Measurements from ENCODE around the gene MAGEB16. TPM values are rescaled to one million over a fixed set of nuclear protein-coding genes. Genes with fewer than 3 reads are reported as not detected.

MAGEB16 gene
- polyA plus RNA-seq, 3 donors, result not detected

DNA sequence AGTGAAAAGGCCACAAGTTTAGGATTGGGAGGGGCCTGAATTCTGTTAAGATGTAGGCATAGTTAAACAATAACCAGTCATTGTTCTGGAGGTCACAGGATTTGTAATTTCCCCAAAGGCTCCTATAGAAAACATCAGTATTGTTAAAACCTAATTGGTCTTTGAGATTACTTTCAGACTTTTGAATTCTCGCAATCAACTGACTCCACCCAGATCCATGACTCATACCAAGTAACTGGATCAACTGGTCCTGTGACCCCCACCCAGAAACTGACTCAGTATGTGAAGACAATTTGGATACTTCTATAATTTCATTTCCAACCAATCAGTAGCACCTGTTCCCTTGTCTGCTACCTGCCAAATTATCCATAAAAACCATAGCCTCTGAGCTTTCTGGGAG lies 28.4 kb downstream of the MAGEB16 start:
- Histone ChIP-seq H3K79me2 (ENCODE audit: insufficient read depth, low read length) (no peaks in the 10 kb centered on the region), H3K4me2 (replicated peaks; ENCODE audit: extremely low read depth, low read length, poor library complexity, severe bottlenecking) (no peak overlapping the region), H3K4me3 (replicated peaks in 1 of 3; ENCODE audit: low read depth in 2 of 3, low read length in 3 of 3) (no peak overlapping the region), H2AFZ (ENCODE audit: insufficient read depth, low read depth, low read length, poor library complexity, severe bottlenecking) (no peak overlapping the region), H3K4me1 (ENCODE audit: control insufficient read depth in 1 of 2, insufficient read depth in 2 of 2, low read length in 2 of 2) (no peaks in the 10 kb centered on the region), H3K27ac (ENCODE audit: low read depth in 1 of 2, low read length in 2 of 2) (no peak overlapping the region), H4K20me1 (ENCODE audit: insufficient read depth, low read length) (no peaks in the 10 kb centered on the region), H3K9ac (ENCODE audit: insufficient read depth, low read length, poor library complexity, severe bottlenecking) (no peak overlapping the region), H3K9me3 (replicated peaks in 1 of 2; ENCODE audit: control insufficient read depth in 1 of 2, insufficient read depth in 1 of 2, low read length in 2 of 2) (no peaks in the 10 kb centered on the region), H3K27me3 (ENCODE audit: control insufficient read depth in 2 of 2, insufficient read depth in 2 of 2, low read length in 2 of 2) (no peaks in the 10 kb centered on the region), H3K36me3 (replicated peaks in 1 of 2; ENCODE audit: control insufficient read depth in 1 of 2, insufficient read depth in 2 of 2, low read length in 2 of 2) (no peaks in the 10 kb centered on the region)
- Mint-ChIP-seq H3K36me3 (no peaks in the 10 kb centered on the region), H3K4me3 (no peak overlapping the region), H3K9me3 (peaks cover 0 to 2% (median under 1%) of the 10 kb centered on the region in 7 donors), H3K4me1 (no peaks in the 10 kb centered on the region), H3K27ac (no peak overlapping the region), H3K27me3 (ENCODE audit: low read depth in 3 of 3) (no peaks in the 10 kb centered on the region)
- TF ChIP-seq, protein P1, sequence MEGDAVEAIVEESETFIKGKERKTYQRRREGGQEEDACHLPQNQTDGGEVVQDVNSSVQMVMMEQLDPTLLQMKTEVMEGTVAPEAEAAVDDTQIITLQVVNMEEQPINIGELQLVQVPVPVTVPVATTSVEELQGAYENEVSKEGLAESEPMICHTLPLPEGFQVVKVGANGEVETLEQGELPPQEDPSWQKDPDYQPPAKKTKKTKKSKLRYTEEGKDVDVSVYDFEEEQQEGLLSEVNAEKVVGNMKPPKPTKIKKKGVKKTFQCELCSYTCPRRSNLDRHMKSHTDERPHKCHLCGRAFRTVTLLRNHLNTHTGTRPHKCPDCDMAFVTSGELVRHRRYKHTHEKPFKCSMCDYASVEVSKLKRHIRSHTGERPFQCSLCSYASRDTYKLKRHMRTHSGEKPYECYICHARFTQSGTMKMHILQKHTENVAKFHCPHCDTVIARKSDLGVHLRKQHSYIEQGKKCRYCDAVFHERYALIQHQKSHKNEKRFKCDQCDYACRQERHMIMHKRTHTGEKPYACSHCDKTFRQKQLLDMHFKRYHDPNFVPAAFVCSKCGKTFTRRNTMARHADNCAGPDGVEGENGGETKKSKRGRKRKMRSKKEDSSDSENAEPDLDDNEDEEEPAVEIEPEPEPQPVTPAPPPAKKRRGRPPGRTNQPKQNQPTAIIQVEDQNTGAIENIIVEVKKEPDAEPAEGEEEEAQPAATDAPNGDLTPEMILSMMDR (IDR thresholded peaks at IDR 0.05), result no peak
- DNase-seq, result peak in 1 of 3 donors; percentile 20
- intact Hi-C loops (cut with micrococcal nuclease), result no loop called here
- no CpG with 5 or more reads among the region's 1 CpG for WGBS (ENCODE audit: insufficient coverage)

DNA sequence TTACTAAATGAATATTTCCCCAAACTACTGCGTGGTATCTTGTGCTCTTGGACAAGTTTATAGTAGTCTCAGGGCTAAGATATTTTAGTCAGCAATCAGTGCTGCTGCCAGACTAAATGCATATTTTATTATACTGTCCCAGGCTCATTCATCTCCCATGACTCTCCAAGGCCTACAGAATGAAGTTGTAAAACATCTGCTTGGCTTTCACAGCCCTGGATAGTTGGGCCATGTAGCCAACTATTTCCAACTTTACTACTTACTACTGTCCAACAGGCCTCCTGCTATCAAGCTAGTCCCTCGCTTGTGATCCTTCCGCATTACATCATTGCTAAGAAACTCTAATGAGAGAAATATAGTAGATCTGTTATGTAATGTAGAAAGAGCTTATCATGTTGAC lies 31.4 kb downstream of the MAGEB16 start:
- no peaks in the 10 kb centered on the region for H3K27me3 ChIP-seq (ENCODE audit: control insufficient read depth in 2 of 2, insufficient read depth in 2 of 2, low read length in 2 of 2)
- H4K20me1 ChIP-seq (ENCODE audit: insufficient read depth, low read length), result no peaks in the 10 kb centered on the region
- Mint-ChIP-seq H3K36me3 (no peaks in the 10 kb centered on the region), H3K4me3 (no peak overlapping the region), H3K27ac (no peak overlapping the region), H3K27me3 (ENCODE audit: low read depth in 3 of 3) (peaks cover 0 to 3% (median 0%) of the 10 kb centered on the region in 3 donors), H3K4me1 (no peaks in the 10 kb centered on the region), H3K9me3 (peaks cover 0 to 5% (median 2%) of the 10 kb centered on the region in 7 donors)
- intact Hi-C loops (cut with micrococcal nuclease), result no loop called here
- H3K4me2 ChIP-seq (replicated peaks; ENCODE audit: extremely low read depth, low read length, poor library complexity, severe bottlenecking), result no peak overlapping the region
- H3K79me2 ChIP-seq (ENCODE audit: insufficient read depth, low read length), result no peaks in the 10 kb centered on the region
- no peaks in the 10 kb centered on the region for H3K9me3 ChIP-seq (replicated peaks in 1 of 2; ENCODE audit: control insufficient read depth in 1 of 2, insufficient read depth in 1 of 2, low read length in 2 of 2)
- no peak overlapping the region for H3K4me3 ChIP-seq (replicated peaks in 1 of 3; ENCODE audit: low read depth in 2 of 3, low read length in 3 of 3)
- H2AFZ ChIP-seq (ENCODE audit: insufficient read depth, low read depth, low read length, poor library complexity, severe bottlenecking), result no peak overlapping the region
- no CpG with 5 or more reads among the region's 3 CpGs for WGBS (ENCODE audit: insufficient coverage)
- no peak overlapping the region for H3K27ac ChIP-seq (ENCODE audit: low read depth in 1 of 2, low read length in 2 of 2)
- no peak for DNase-seq
- no peaks in the 10 kb centered on the region for H3K4me1 ChIP-seq (ENCODE audit: control insufficient read depth in 1 of 2, insufficient read depth in 2 of 2, low read length in 2 of 2)
- TF ChIP-seq, protein P1 (IDR thresholded peaks at IDR 0.05), result no peak
- H3K36me3 ChIP-seq (replicated peaks in 1 of 2; ENCODE audit: control insufficient read depth in 1 of 2, insufficient read depth in 2 of 2, low read length in 2 of 2), result no peaks in the 10 kb centered on the region
- H3K9ac ChIP-seq (ENCODE audit: insufficient read depth, low read length, poor library complexity, severe bottlenecking), result no peak overlapping the region
